ENCODE data around the gene GIPC2. TPM values are rescaled to one million over a fixed set of nuclear protein-coding genes. Genes with fewer than 3 reads are reported as not detected.

Gene GIPC2, protein sequence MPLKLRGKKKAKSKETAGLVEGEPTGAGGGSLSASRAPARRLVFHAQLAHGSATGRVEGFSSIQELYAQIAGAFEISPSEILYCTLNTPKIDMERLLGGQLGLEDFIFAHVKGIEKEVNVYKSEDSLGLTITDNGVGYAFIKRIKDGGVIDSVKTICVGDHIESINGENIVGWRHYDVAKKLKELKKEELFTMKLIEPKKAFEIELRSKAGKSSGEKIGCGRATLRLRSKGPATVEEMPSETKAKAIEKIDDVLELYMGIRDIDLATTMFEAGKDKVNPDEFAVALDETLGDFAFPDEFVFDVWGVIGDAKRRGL
- 0.03 to 0.07 TPM in 2 of 5 replicates, not detected in the others for total RNA-seq (2022; extraction: Qiagen RNA extraction)

GRCh38 chr1:78045926-78046778 is at the start of gene GIPC2:
TSS of gene GIPC2 (plus strand) at chr1:78045966. CDS start at chr1:78046095, 129 bp downstream.

GRCh38 chr1:78004719-78005447 is 40.9 kb upstream of the GIPC2 start, which contains the start of gene DNAJB4:
TSS of gene DNAJB4 (plus strand) at chr1:78004939. CDS start at chr1:78005111, 172 bp downstream.

Other genes with a start within 250 kb of the GIPC2 start
- gene NEXN, start 157.3 kb upstream of the GIPC2 start, total RNA-seq (2022; extraction: Qiagen RNA extraction), result 5.6 to 11.7 TPM (median 6.4 TPM) in 5 replicates
- gene FUBP1, start 66.9 kb upstream of the GIPC2 start, total RNA-seq (2022; extraction: Qiagen RNA extraction), result 90.7 to 140 TPM (median 107 TPM) in 5 replicates
- gene DNAJB4, start 41.0 kb upstream of the GIPC2 start, total RNA-seq (2022; extraction: Qiagen RNA extraction), result 30.8 to 60.6 TPM (median 45.8 TPM) in 5 replicates

All from A549 treated with Hydrocortisone at 1 μM for 4 hours (cell line).